ENCODE measurements around the gene TMEM184A.

DNA sequence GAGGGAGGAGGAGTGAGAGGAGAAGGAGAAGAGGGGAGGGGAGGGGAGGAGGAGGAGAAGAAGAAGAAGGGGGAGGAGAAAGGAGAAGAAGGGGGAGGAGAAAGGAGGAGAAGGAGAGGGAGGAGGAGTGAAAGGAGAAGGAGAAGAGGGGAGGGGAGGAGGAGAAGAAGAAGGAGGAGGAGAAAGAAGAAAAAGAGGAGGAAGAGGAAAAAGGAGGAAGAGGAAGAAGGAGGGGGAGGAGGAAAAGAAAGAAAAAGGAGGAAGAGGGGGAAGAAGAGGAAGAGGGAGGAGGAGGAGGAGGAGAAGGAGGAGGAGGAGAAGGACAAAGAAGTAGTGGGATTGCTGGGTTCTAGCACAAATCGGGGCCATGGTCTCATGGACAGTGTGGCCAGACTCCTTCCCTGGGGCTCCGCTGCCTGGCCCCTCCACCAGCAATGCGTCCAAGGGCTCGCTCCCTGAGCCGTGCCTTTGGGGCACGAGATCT lies 29.7 kb downstream of the TMEM184A start:
- TF ChIP-seq POLR2AphosphoS5 (IDR thresholded peaks at IDR 0.05) (no peak), POLR2A (IDR thresholded peaks at IDR 0.05; ENCODE audit: low read depth) (no peak), CTCF (IDR thresholded peaks at IDR 0.05) (no peak)

All from esophagus muscularis mucosa (tissue), 3 donors.